ENCODE data around the gene MALAT1. TPM values are rescaled to one million over a fixed set of nuclear protein-coding genes. Genes with fewer than 3 reads are reported as not detected.

MALAT1 gene
- total RNA-seq, 1 donor from 2014 or later: 9,030 TPM

GRCh38 chr11:65477149-65477965 lies 21.5 kb upstream of the MALAT1 start:
- H3K4me2 ChIP-seq: peak overlapping the region; percentile 91
- no peaks in the 10 kb centered on the region for H3K36me3 Mint-ChIP-seq
- peaks cover 30% of the 10 kb centered on the region for H3K4me1 ChIP-seq
- H3K4me3 ChIP-seq: peak overlapping the region; percentile 60
- H3K9me3 ChIP-seq (ENCODE audit: low read depth): no peaks in the 10 kb centered on the region
- TF ChIP-seq EZH2phosphoT487 (IDR thresholded peaks at IDR 0.05) (no peak), EZH2 (IDR thresholded peaks at IDR 0.05) (no peak), CTCF (IDR thresholded peaks at IDR 0.05) (no peak)
- H4K20me1 ChIP-seq (ENCODE audit: low read depth): no peaks in the 10 kb centered on the region
- H3K79me2 ChIP-seq (ENCODE audit: low read depth): peaks cover 82% of the 10 kb centered on the region
- peaks cover 39% of the 10 kb centered on the region for H3K4me1 Mint-ChIP-seq
- peak overlapping the region; percentile 87 for H3K27ac ChIP-seq
- peak overlapping the region; percentile 86 for H3K9ac ChIP-seq
- peak; percentile 95 for DNase-seq (ENCODE audit: low spot score)
- H3K4me3 Mint-ChIP-seq: peak overlapping the region; percentile 89
- H3K27ac Mint-ChIP-seq: peak overlapping the region; percentile 100
- no peaks in the 10 kb centered on the region for H3K9me3 Mint-ChIP-seq
- peak overlapping the region; percentile 34 for H2AFZ ChIP-seq (replicated peaks)
- H3K27me3 ChIP-seq: no peaks in the 10 kb centered on the region
- peaks cover 6% of the 10 kb centered on the region for H3K27me3 Mint-ChIP-seq (ENCODE audit: insufficient read depth, low read depth)
- no peaks in the 10 kb centered on the region for H3K36me3 ChIP-seq
- H3F3A ChIP-seq (ENCODE audit: low read depth): peaks cover 30% of the 10 kb centered on the region

- Histone ChIP-seq H3K4me3 (no peak overlapping the region), H3K27me3 (no peaks in the 10 kb centered on the region), H3K4me1 (peaks cover 30% of the 10 kb centered on the region), H3K27ac (peak overlapping the region; percentile 87), H4K20me1 (ENCODE audit: low read depth) (no peaks in the 10 kb centered on the region), H3K4me2 (peak overlapping the region; percentile 91), H3K9me3 (ENCODE audit: low read depth) (no peaks in the 10 kb centered on the region), H3K36me3 (no peaks in the 10 kb centered on the region), H3K9ac (no peak overlapping the region), H3F3A (ENCODE audit: low read depth) (peaks cover 30% of the 10 kb centered on the region), H2AFZ (replicated peaks) (no peak overlapping the region), H3K79me2 (ENCODE audit: low read depth) (peaks cover 72% of the 10 kb centered on the region)
- peak overlapping the region; percentile 57 for H3K4me3 Mint-ChIP-seq
- TF ChIP-seq CTCF (IDR thresholded peaks at IDR 0.05) (no peak), EZH2 (IDR thresholded peaks at IDR 0.05) (no peak), EZH2phosphoT487 (IDR thresholded peaks at IDR 0.05) (no peak)
- peaks cover 41% of the 10 kb centered on the region for H3K4me1 Mint-ChIP-seq
- peaks cover 7% of the 10 kb centered on the region for H3K27me3 Mint-ChIP-seq (ENCODE audit: insufficient read depth, low read depth)
- peak; percentile 34 for DNase-seq (ENCODE audit: low spot score)
- H3K36me3 Mint-ChIP-seq: no peaks in the 10 kb centered on the region
- H3K9me3 Mint-ChIP-seq: no peaks in the 10 kb centered on the region
- peak overlapping the region; percentile 95 for H3K27ac Mint-ChIP-seq
These were observed 20.3 kb upstream of the MALAT1 start for GRCh38 chr11:65478388-65479183.

- peaks cover 30% of the 10 kb centered on the region for H3K4me1 ChIP-seq
- H3K27me3 ChIP-seq: no peaks in the 10 kb centered on the region
- H3K27ac Mint-ChIP-seq: peak overlapping the region; percentile 0
- TF ChIP-seq EZH2phosphoT487 (IDR thresholded peaks at IDR 0.05) (no peak), CTCF (IDR thresholded peaks at IDR 0.05) (peak; percentile 48), EZH2 (IDR thresholded peaks at IDR 0.05) (no peak)
- peak overlapping the region; percentile 91 for H3K4me2 ChIP-seq
- no peaks in the 10 kb centered on the region for H3K9me3 ChIP-seq (ENCODE audit: low read depth)
- peaks cover 41% of the 10 kb centered on the region for H3K4me1 Mint-ChIP-seq
- H3K9ac ChIP-seq: no peak overlapping the region
- H2AFZ ChIP-seq (replicated peaks): no peak overlapping the region
- H3K36me3 ChIP-seq: no peaks in the 10 kb centered on the region
- peaks cover 7% of the 10 kb centered on the region for H3K27me3 Mint-ChIP-seq (ENCODE audit: insufficient read depth, low read depth)
- peak overlapping the region; percentile 2 for H3K27ac ChIP-seq
- no peaks in the 10 kb centered on the region for H3K9me3 Mint-ChIP-seq
- peaks cover 71% of the 10 kb centered on the region for H3K79me2 ChIP-seq (ENCODE audit: low read depth)
- no peaks in the 10 kb centered on the region for H4K20me1 ChIP-seq (ENCODE audit: low read depth)
- H3K36me3 Mint-ChIP-seq: no peaks in the 10 kb centered on the region
- H3K4me3 ChIP-seq: no peak overlapping the region
- DNase-seq (ENCODE audit: low spot score): peak; percentile 74
- H3F3A ChIP-seq (ENCODE audit: low read depth): peaks cover 30% of the 10 kb centered on the region
- H3K4me3 Mint-ChIP-seq: peak overlapping the region; percentile 57
These were observed 19.4 kb upstream of the MALAT1 start for GRCh38 chr11:65479184-65480145.

Data from neural progenitor cell (in vitro differentiated cells).